Parathyroid adenoma (tissue), 2 donors: ENCODE results near the gene LZTS3.
"Not testable (repeated sequence)": the region's sequence is repeated elsewhere in the genome, so short reads cannot be mapped to it uniquely, and the experiment has no call there.

Experiments
- H2AFZ ChIP-seq: fragments of 300-600 bp; sonication (generic); one replicate; pipeline ENCODE4 v1.7.0; 2017; ENCODE audit warnings: antibody characterized with exemption, mild to moderate bottlenecking
- H3K27ac ChIP-seq: fragments of 300-600 bp; sonication (generic); one replicate; pipeline ENCODE4 v1.7.0; 2017
- H3K27me3 ChIP-seq: fragments of 300-600 bp; sonication (generic); one replicate; pipeline ENCODE4 v1.7.0; 2017; ENCODE audit warnings: low read length; ENCODE audit not compliant: control insufficient read depth, insufficient read depth
- H3K36me3 ChIP-seq: fragments of 300-600 bp; sonication (generic); one replicate; pipeline ENCODE4 v1.7.0; 2017; ENCODE audit warnings: low read length; ENCODE audit not compliant: control insufficient read depth, insufficient read depth
- H3K4me1 ChIP-seq: fragments of 300-600 bp; sonication (generic); one replicate; pipeline ENCODE4 v1.7.0; 2017; ENCODE audit warnings: control low read depth
- H3K4me2 ChIP-seq: fragments of 300-600 bp; sonication (generic); one replicate; pipeline ENCODE4 v1.7.0; 2017; ENCODE audit warnings: low read length
- H3K4me3 ChIP-seq: fragments of 300-600 bp; sonication (generic); one replicate; pipeline ENCODE4 v1.7.0; 2017; ENCODE audit warnings: low read depth, low read length
- H3K79me2 ChIP-seq: fragments of 300-600 bp; sonication (generic); one replicate; pipeline ENCODE4 v1.7.0; 2017; ENCODE audit warnings: control low read depth
- H3K9ac ChIP-seq: fragments of 300-600 bp; sonication (generic); one replicate; pipeline ENCODE4 v1.7.0; 2017; ENCODE audit warnings: mild to moderate bottlenecking
- H3K9me3 ChIP-seq: fragments of 300-600 bp; sonication (generic); one replicate; pipeline ENCODE4 v1.7.0; 2017; ENCODE audit warnings: low read length; ENCODE audit not compliant: control insufficient read depth
- TF ChIP-seq, protein P1 (sequence below): fragments of 300-600 bp; sonication (generic); IDR thresholded peaks from one replicate; pipeline ENCODE4 v1.7.0; 2017; ENCODE audit warnings: antibody characterized with exemption, mild to moderate bottlenecking
- donor health status: primary hyperparathyroidism.

LZTS3 gene

DNA sequence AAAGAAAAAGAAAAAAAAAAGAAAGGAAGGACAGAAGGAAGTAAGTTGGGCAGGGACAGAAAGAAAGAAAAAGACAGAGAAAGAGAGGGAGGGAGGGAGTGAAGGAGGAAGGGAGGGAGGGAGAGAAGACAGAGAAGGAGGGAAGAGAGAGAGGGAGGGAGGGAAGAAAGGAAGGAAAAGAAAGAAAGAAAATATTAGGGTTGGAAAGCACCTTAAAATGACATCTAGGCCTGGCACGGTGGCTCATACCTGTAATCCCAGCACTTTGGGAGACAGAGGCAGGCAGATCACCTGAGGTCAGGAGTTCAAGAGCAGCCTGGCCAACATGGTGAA is 46.9 kb downstream of the LZTS3 start:
- peaks cover 26% of the 10 kb centered on the region for H3K79me2 ChIP-seq

DNA sequence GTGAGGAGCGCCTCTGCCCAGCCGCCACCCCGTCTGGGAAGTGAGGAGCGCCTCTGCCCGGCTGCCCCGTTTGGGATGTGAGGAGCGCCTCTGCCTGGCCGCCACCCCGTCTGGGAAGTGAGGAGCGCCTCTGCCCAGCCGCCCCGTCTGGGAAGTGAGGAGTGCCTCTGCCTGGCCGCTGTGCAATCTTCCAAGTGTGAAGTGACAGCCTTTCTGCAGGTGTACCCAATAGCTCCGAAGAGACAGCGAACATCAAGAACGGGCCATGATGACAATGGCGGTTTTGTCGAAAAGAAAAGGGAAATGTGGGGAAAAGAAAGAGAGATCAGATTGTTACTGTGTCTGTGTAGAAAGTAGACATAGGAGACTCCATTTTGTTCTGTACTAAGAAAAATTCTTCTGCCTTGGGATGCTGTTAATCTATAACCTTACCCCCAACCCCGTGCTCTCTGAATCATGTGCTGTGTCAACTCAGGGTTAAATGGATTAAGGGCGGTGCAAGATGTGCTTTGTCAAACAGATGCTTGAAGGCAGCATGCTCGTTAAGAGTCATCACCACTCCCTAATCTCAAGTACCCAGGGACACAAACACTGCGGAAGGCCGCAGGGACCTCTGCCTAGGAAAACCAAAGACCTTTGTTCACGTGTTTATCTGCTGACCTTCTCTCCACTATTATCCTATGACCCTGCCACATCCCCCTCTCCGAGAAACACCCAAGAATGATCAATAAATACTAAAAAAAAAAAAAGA is 47.4 kb downstream of the LZTS3 start:
- H3K4me3 ChIP-seq, H3K27me3 ChIP-seq, H3K4me2 ChIP-seq, H3K27ac ChIP-seq, H2AFZ ChIP-seq, H3K9me3 ChIP-seq, H3K9ac ChIP-seq, H3K36me3 ChIP-seq, H3K4me1 ChIP-seq: not testable (repeated sequence)
- peaks cover 24% of the 10 kb centered on the region for H3K79me2 ChIP-seq

More for the DNA sequence above, 46.9 kb downstream of the LZTS3 start:
- H3K9ac ChIP-seq: no peak overlapping the region
- no peaks in the 10 kb centered on the region for H3K36me3 ChIP-seq
- no peak overlapping the region for H3K4me3 ChIP-seq
- no peak overlapping the region for H3K27ac ChIP-seq
- no peak overlapping the region for H3K4me2 ChIP-seq
- no peak overlapping the region for H2AFZ ChIP-seq
- no peaks in the 10 kb centered on the region for H3K27me3 ChIP-seq
- H3K4me1 ChIP-seq: peaks cover 4% of the 10 kb centered on the region
- TF ChIP-seq, protein P1, sequence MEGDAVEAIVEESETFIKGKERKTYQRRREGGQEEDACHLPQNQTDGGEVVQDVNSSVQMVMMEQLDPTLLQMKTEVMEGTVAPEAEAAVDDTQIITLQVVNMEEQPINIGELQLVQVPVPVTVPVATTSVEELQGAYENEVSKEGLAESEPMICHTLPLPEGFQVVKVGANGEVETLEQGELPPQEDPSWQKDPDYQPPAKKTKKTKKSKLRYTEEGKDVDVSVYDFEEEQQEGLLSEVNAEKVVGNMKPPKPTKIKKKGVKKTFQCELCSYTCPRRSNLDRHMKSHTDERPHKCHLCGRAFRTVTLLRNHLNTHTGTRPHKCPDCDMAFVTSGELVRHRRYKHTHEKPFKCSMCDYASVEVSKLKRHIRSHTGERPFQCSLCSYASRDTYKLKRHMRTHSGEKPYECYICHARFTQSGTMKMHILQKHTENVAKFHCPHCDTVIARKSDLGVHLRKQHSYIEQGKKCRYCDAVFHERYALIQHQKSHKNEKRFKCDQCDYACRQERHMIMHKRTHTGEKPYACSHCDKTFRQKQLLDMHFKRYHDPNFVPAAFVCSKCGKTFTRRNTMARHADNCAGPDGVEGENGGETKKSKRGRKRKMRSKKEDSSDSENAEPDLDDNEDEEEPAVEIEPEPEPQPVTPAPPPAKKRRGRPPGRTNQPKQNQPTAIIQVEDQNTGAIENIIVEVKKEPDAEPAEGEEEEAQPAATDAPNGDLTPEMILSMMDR: no peak
- no peaks in the 10 kb centered on the region for H3K9me3 ChIP-seq

- H3K9ac ChIP-seq, H3K27ac ChIP-seq: not testable (repeated sequence)
These were observed 48.4 kb downstream of the LZTS3 start for GRCh38 chr20:3124773-3125560.

DNA sequence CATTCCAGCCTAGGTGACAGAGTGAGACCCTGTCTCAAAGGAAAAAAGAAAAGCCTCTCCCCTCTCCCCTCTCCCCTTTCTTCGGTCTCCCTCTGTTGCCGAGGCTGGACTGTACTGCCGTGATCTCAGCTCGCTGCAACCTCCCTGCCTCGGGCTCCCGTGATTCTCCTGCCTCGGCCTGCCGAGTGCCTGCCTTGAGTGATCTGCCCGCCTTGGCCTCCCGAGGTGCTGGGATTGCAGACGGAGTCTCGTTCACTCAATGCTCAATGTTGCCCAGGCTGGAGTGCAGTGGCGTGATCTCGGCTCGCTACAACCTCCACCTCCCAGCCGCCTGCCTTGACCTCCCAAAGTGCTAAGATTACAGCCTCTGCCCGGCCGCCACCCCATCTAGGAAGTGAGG is 49.2 kb downstream of the LZTS3 start:
- H3K4me1 ChIP-seq, H3K4me2 ChIP-seq, H3K27ac ChIP-seq, H3K27me3 ChIP-seq, H3K9me3 ChIP-seq, H3K9ac ChIP-seq, H3K4me3 ChIP-seq, H3K36me3 ChIP-seq, H2AFZ ChIP-seq: not testable (repeated sequence)
- H3K79me2 ChIP-seq: peaks cover 19% of the 10 kb centered on the region

More at GRCh38 chr20:3124773-3125560, 48.4 kb downstream of the LZTS3 start:
- H3K36me3 ChIP-seq, H3K27me3 ChIP-seq, H2AFZ ChIP-seq, H3K9me3 ChIP-seq, H3K4me1 ChIP-seq, H3K4me3 ChIP-seq, H3K4me2 ChIP-seq: not testable (repeated sequence)
- H3K79me2 ChIP-seq: peaks cover 21% of the 10 kb centered on the region

- Histone ChIP-seq H3K36me3 (no peaks in the 10 kb centered on the region), H3K27me3 (no peaks in the 10 kb centered on the region), H3K9me3 (no peaks in the 10 kb centered on the region), H3K79me2 (peaks cover 14% of the 10 kb centered on the region), H2AFZ (no peak overlapping the region), H3K4me2 (no peak overlapping the region), H3K27ac (no peak overlapping the region), H3K4me1 (no peaks in the 10 kb centered on the region), H3K4me3 (no peak overlapping the region), H3K9ac (no peak overlapping the region)
- TF ChIP-seq, protein P1: no peak
These were observed 49.8 kb downstream of the LZTS3 start for GRCh38 chr20:3123542-3123941.

DNA sequence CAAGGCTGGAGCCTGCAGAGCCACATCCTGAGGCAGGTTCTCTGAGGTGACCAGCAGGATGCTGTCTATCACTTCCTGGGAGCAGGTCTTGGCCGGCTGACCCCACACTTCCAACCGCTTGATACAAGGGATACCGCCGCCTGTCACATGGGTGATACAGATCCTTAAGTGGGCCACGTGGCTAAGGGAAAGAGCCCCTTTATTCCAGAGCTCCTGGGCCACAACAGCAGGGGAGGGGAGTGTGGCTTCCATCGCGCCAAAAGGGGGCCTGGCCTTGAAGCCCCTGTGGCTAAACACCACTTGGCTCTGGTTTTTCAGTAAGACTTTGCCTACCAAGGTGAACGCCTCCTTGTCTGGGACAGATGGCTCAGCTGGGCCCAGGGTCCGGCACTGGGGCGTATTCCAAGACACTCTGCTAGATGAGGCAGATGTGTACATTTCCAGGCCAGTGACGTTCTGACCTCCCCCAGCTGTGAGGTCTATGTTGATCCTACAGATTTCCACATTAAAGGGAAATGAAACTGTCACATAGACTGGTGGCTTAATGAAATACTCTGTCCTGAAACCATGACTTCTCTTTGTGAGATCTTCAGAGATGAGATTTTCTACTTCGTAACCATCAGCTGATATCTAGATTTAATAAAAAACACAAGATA is 51.3 kb downstream of the LZTS3 start:
- TF ChIP-seq, protein P1: no peak
- H3K36me3 ChIP-seq: no peaks in the 10 kb centered on the region
- no peak overlapping the region for H3K27ac ChIP-seq

More for the DNA sequence above, 51.3 kb downstream of the LZTS3 start:
- peaks cover 5% of the 10 kb centered on the region for H3K79me2 ChIP-seq
- H3K4me3 ChIP-seq: no peak overlapping the region
- no peaks in the 10 kb centered on the region for H3K27me3 ChIP-seq
- H3K4me2 ChIP-seq: no peak overlapping the region
- H3K9me3 ChIP-seq: no peaks in the 10 kb centered on the region
- H2AFZ ChIP-seq: no peak overlapping the region
- H3K4me1 ChIP-seq: peaks cover 3% of the 10 kb centered on the region
- H3K9ac ChIP-seq: no peak overlapping the region
